NT2/D1 (cell line): ENCODE results near the gene BDNF.

ENCODE experiments used
- YY1 ChIP-seq: IDR thresholded peaks from 2 replicates; pipeline ENCODE4 v1.6.1; 2011; ENCODE audit not compliant: insufficient read length, insufficient read depth
- ZNF274 ChIP-seq: IDR thresholded peaks from 2 replicates; pipeline ENCODE4 v1.6.1; 2011; ENCODE audit warnings: mild to moderate bottlenecking, low read depth, low read length

GRCh38 chr11:27610946-27611345 lies 89.3 kb downstream of the BDNF start:
- TF ChIP-seq YY1 (no peak), ZNF274 (no peak)
